Ecto neural progenitor cell (in vitro differentiated cells): ENCODE results near the gene TNFAIP8L1.
A peak's percentile ranks its signal among the peaks of the same experiment; 100 is the strongest.
"Not testable (repeated sequence)": the region's sequence is repeated elsewhere in the genome, so short reads cannot be mapped to it uniquely, and the experiment has no call there.

Experiments
- DNase-seq: peaks from one replicate; pipeline ENCODE4 v3.0.0-alpha.2; 2018; ENCODE audit warnings: low spot score

The TNFAIP8L1 gene

GRCh38 chr19:4638828-4639530, at the start of gene TNFAIP8L1:
Gene TNFAIP8L1, plus strand, starts transcription at chr19:4639516. Its CDS starts 12,354 bp downstream, at chr19:4651870.
- peak; percentile 99 for DNase-seq

- no peak for DNase-seq
These were observed 49.5 kb upstream of the TNFAIP8L1 start for GRCh38 chr19:4589579-4590410.

GRCh38 chr19:4590559-4590958, 48.8 kb upstream of the TNFAIP8L1 start:
- DNase-seq = no peak

DNA sequence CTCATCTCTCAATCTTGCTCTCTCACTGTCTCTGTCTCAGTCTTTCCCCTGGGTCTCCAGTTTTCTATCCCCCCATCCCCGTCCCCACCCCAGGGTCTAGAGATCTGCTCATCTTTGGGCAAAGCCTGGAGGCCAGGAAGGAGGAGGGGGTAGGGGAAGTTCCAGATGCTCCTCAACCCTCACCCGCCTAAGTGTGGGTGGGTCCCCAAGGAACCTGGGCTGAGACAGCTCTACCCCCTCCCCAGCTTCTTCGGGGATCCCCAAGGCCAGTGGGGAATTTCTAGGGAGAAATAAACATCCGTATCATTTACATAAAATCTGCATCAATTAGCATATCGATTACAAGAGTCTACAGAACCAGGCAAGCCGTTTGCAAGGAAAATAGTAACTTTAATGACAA, 48.0 kb upstream of the TNFAIP8L1 start:
- no peak for DNase-seq

- no peak for DNase-seq
These were observed 46.9 kb upstream of the TNFAIP8L1 start for GRCh38 chr19:4592445-4592844.

DNA sequence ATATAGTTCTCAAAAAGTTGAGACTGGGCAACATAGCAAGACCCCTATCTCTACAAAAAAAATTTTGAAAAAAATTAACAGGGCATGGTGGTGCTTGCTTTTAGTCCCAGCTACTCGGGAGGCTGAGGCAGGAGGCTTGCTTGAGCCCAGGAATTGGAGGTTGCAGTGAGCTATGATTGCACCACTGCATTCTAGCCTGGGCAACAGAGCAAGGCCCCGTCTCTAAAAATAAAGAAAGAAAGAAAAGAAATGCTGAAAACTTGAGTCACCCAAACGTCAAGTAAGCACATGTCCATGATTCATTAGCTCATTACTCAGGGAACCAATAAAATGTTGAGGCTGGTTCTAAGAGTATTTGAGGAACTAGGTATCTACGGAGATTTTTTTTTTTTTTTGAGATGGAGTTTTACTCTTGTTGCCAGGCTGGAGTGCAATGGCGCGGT, 45.9 kb upstream of the TNFAIP8L1 start:
- DNase-seq = no peak

DNA sequence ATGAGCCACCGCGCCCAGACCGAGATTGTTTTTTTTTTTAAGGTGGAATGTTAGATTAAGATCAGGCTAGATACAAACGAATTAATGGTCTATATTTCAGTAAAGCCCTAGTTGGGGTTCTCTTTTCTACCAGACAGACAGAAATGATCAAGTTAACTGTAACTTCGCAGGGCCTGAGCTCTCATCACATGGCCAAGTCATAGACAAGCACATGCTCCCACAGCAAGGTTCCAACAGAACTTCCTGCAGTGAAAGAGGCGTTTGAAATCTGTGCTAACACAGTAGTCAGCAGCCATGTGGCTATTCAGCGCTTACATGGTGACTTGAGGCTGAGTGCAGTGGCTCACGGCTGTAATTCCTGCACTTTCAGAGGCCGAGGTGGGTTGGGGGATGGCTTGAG, 45.1 kb upstream of the TNFAIP8L1 start:
- DNase-seq = no peak

- DNase-seq = not testable (repeated sequence)
These were observed 44.2 kb upstream of the TNFAIP8L1 start for GRCh38 chr19:4595158-4595557.

GRCh38 chr19:4596033-4596904, 43.0 kb upstream of the TNFAIP8L1 start:
- DNase-seq = no peak

- no peak for DNase-seq
These were observed 41.9 kb upstream of the TNFAIP8L1 start for GRCh38 chr19:4597278-4597974.

- peak; percentile 89 for DNase-seq
These were observed 41.2 kb upstream of the TNFAIP8L1 start for GRCh38 chr19:4597975-4598671.

- DNase-seq = no peak
These were observed 40.6 kb upstream of the TNFAIP8L1 start for GRCh38 chr19:4598712-4599111.

DNA sequence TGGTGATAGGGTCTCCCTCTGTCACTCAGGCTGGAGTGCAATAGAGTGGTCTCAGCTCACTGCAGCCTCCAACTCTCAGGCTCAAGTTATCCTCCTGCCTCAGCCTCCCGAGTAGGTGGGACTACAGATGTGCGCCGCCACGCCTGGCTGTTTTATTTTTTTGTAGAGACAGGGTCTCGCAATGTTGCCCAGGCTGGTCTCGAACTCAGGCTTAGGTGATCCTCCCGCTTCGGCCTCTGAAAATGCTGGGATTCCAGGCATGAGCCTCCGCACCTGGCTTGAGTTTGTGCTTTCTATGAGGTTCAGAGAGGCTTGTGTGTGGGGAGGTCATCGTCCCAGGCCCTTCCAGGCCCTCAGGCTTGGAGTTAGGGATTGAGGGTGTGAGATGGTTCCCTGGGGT, 39.2 kb upstream of the TNFAIP8L1 start:
- DNase-seq = no peak

DNA sequence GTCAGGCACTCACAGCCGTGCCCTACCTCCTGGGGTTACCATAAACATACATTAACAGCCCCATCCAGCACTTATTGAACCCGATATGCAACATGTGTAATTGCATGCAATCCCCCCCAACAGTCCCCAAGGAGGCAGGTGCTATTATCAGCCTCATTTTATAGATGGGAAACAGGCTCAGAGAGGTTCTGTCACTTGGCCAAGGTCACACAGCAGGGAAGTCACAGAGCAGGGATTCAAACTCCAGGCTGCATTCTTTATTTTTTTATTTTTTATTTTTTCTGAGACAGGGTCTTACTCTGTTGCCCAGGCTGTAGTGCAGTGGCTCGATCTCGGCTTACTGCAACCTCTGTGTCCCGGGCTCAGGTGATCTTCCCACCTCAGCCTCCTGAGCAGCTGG, 38.4 kb upstream of the TNFAIP8L1 start:
- DNase-seq = no peak

GRCh38 chr19:4602173-4602788, 37.0 kb upstream of the TNFAIP8L1 start:
- DNase-seq = no peak

DNA sequence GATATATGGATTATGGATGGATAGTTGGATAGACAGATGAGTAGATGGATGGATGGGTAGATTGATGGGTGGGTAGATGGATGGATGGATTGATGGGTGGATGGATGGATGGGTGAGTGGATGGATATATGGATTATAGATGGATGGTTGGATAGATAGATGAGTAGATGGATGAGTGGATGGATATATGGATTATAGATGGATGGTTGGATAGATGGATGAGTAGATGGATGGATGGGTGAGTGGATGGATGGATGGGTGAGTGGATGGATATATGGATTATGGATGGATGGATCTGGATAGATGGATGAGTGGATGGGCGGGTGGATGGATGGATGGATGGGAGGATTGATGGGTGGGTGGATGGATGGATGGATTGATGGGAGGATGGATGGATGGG, 36.4 kb upstream of the TNFAIP8L1 start:
- DNase-seq = no peak

GRCh38 chr19:4604912-4605311, 34.4 kb upstream of the TNFAIP8L1 start:
- DNase-seq = no peak

DNA sequence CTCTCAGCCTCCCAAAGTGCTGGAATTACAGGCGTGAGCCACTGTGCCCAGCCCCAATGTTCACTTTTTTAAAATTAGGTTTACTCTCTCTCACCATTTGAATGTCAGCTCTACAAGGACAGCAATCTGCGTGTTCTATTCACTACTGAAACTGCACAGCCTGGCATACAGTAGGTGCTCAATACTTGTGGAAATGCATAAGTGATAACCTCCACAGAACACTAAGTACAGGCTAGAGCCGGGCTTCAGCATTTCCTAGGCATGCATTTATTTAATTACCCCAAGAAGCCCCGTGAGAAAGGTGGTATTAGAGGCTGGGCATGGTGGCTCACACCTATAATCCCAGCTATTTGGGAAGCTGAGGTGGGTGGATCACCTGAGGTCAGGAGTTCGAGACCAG, 33.1 kb upstream of the TNFAIP8L1 start:
- DNase-seq = no peak

GRCh38 chr19:4606921-4607678, 32.2 kb upstream of the TNFAIP8L1 start:
- peak; percentile 81 for DNase-seq
